Prostate gland (tissue), 2 donors: ENCODE measurements around the gene SIN3B. TPM values are rescaled to one million over a fixed set of nuclear protein-coding genes. Genes with fewer than 3 reads are reported as not detected.
"Not testable (repeated sequence)": the region's sequence is repeated elsewhere in the genome, so short reads cannot be mapped to it uniquely, and the experiment has no call there.

Experiments used
- DNase-seq: peaks from one replicate; pipeline ENCODE4 v3.0.0-alpha.2; 2019; ENCODE audit warnings: low spot score
- H3K27ac ChIP-seq, 2 donors: fragments of 200-600 bp; sonication (generic); 2 replicates each; pipeline ENCODE4 v1.5.1; 2017 to 2019
- H3K27me3 ChIP-seq: fragments of 200-600 bp; sonication (generic); replicated peaks from 2 replicates; pipeline ENCODE4 v1.5.1; 2019; ENCODE audit not compliant: insufficient read depth
- H3K36me3 ChIP-seq, 2 donors: fragments of 200-600 bp; sonication (generic); 1 replicate in 1 of 2; 2 replicates in 1 of 2; pipeline versions ENCODE4 v1.5.1 to v1.8.1; 2017 to 2019
- H3K4me1 ChIP-seq: fragments of 200-600 bp; sonication (generic); replicated peaks from 2 replicates; pipeline ENCODE4 v1.5.1; 2019
- H3K4me3 ChIP-seq, 2 donors: fragments of 200-600 bp; sonication (generic); 2 replicates each; pipeline ENCODE4 v1.5.1; 2017 to 2019
- H3K9me3 ChIP-seq: fragments of 200-600 bp; sonication (generic); 2 replicates; pipeline ENCODE4 v1.5.1; 2017
- CTCF ChIP-seq, 4 experiments: fragments of 200-600 bp in 2 of 4; fragments of 450-650 bp in 2 of 4; sonication (generic) in 2 of 4; IDR thresholded peaks; 1 replicate in 3 of 4; 2 replicates in 1 of 4; pipeline ENCODE4 v1.5.1; 2016 to 2019; ENCODE audit warnings: antibody characterized with exemption in 4 of 4, mild to moderate bottlenecking in 2 of 4, moderate library complexity in 2 of 4
- POLR2A ChIP-seq: fragments of 450-650 bp; IDR thresholded peaks from one replicate; pipeline ENCODE4 v1.6.1; 2016; ENCODE audit warnings: antibody characterized with exemption, mild to moderate bottlenecking
- POLR2AphosphoS5 ChIP-seq: sonication (generic); formaldehyde crosslinking; IDR thresholded peaks from one replicate; pipeline ENCODE4 v1.6.1; 2017; ENCODE audit warnings: antibody characterized with exemption
- WGBS: methylation state at CpG from one replicate; pipeline ENCODE4 v1.1.5; 2018; 5-methylcytosine and 5-hydroxymethylcytosine counted together
- intact Hi-C: fragments of 100-400 bp; cut with DNase I; formaldehyde crosslinking; loops from one replicate; pipeline ENCODE4 v1.14.2; 2022
- total RNA-seq, 2 donors: library from RNA; depleted of rRNA; stranded (reverse); fragments of >200 nt; gene quantifications; one replicate each; pipeline ENCODE4 v1.1.0, GENCODE V29; 2016

The SIN3B gene
- total RNA-seq, 2 donors from 2014 or later, result 37.8 to 159 TPM

- Histone ChIP-seq H3K4me3 (no peak overlapping the region), H3K9me3 (no peaks in the 10 kb centered on the region), H3K36me3 (no peaks in the 10 kb centered on the region), H3K4me1 (no peaks in the 10 kb centered on the region), H3K27me3 (no peaks in the 10 kb centered on the region), H3K27ac (no peak overlapping the region)
- TF ChIP-seq POLR2AphosphoS5 (no peak), POLR2A (no peak), CTCF (IDR thresholded peaks at IDR 0.05) (no peak)
- intact Hi-C loops, result no loop called here
- DNase-seq, result no peak
- 92% methylated on average over 3 of the region's 3 CpGs for WGBS
These were observed 31.3 kb upstream of the SIN3B start for GRCh38 chr19:16797876-16798275.

- WGBS, result 95% methylated on average over 6 of the region's 6 CpGs
- H3K27me3 ChIP-seq, H3K27ac ChIP-seq, H3K9me3 ChIP-seq, intact Hi-C loops, H3K4me3 ChIP-seq, H3K36me3 ChIP-seq, H3K4me1 ChIP-seq, DNase-seq: not testable (repeated sequence)
These were observed 30.9 kb upstream of the SIN3B start for GRCh38 chr19:16798326-16798725.

GRCh38 chr19:16799740-16800139, 29.5 kb upstream of the SIN3B start:
- no peak for DNase-seq
- no peaks in the 10 kb centered on the region for H3K36me3 ChIP-seq
- WGBS, result 94% methylated on average over 16 of the region's 16 CpGs
- no peaks in the 10 kb centered on the region for H3K27me3 ChIP-seq
- intact Hi-C loops, result no loop called here
- H3K4me3 ChIP-seq, result no peak overlapping the region
- H3K4me1 ChIP-seq, result no peaks in the 10 kb centered on the region
- no peak overlapping the region for H3K27ac ChIP-seq
- H3K9me3 ChIP-seq, result no peaks in the 10 kb centered on the region
- no peak for TF ChIP-seq CTCF (IDR thresholded peaks at IDR 0.05)
- TF ChIP-seq POLR2A, result no peak
- no peak for TF ChIP-seq POLR2AphosphoS5

GRCh38 chr19:16801600-16802013, 27.6 kb upstream of the SIN3B start:
- H3K27ac ChIP-seq, result no peak overlapping the region
- DNase-seq, result no peak
- 56% methylated on average over 8 of the region's 8 CpGs for WGBS

GRCh38 chr19:16804176-16804575, 25.0 kb upstream of the SIN3B start:
- TF ChIP-seq POLR2AphosphoS5 (no peak), POLR2A (no peak), CTCF (IDR thresholded peaks at IDR 0.05) (no peak)
- no peaks in the 10 kb centered on the region for H3K27me3 ChIP-seq
- WGBS, result 91% methylated on average over 4 of the region's 4 CpGs
- no peak overlapping the region for H3K4me3 ChIP-seq
- H3K36me3 ChIP-seq, result no peaks in the 10 kb centered on the region
- intact Hi-C loops, result no loop called here
- no peaks in the 10 kb centered on the region for H3K4me1 ChIP-seq
- no peak overlapping the region for H3K27ac ChIP-seq
- no peak for DNase-seq
- no peaks in the 10 kb centered on the region for H3K9me3 ChIP-seq

More at GRCh38 chr19:16801600-16802013, 27.6 kb upstream of the SIN3B start:
- H3K27me3 ChIP-seq, result no peaks in the 10 kb centered on the region
- H3K4me1 ChIP-seq, result no peaks in the 10 kb centered on the region
- TF ChIP-seq POLR2A (no peak), POLR2AphosphoS5 (no peak), CTCF (IDR thresholded peaks at IDR 0.05) (no peak)
- no peak overlapping the region for H3K4me3 ChIP-seq
- intact Hi-C loops, result no loop called here
- H3K36me3 ChIP-seq, result no peaks in the 10 kb centered on the region
- no peaks in the 10 kb centered on the region for H3K9me3 ChIP-seq
